ENCODE measurements around the gene ZDHHC17.

ZDHHC17 gene

GRCh38 chr12:76866151-76866567, 102.2 kb downstream of the ZDHHC17 start:
- H4K91ac ChIP-seq (ENCODE audit: low read depth, low read length) = no peak overlapping the region
- no peak overlapping the region for H3K4me2 ChIP-seq (ENCODE audit: low read length)
- DNase-seq = peak in 1 of 2 donors; percentile 20
- H3K79me2 ChIP-seq (ENCODE audit: control insufficient read depth, insufficient read depth, low read length, poor library complexity) = no peaks in the 10 kb centered on the region
- H3K14ac ChIP-seq (ENCODE audit: low read length) = no peak overlapping the region
- no peak overlapping the region for H3K27ac ChIP-seq (ENCODE audit: low read depth, low read length)
- no peak overlapping the region for H4K8ac ChIP-seq (ENCODE audit: low read depth, low read length)
- H3K79me1 ChIP-seq (ENCODE audit: low read length) = no peaks in the 10 kb centered on the region
- peaks cover 0 to 5% of the 10 kb centered on the region in 2 experiments for H3K4me1 ChIP-seq (ENCODE audit: control insufficient read depth in 1 of 2, insufficient read depth in 2 of 2, low read length in 2 of 2)
- 100% methylated on average over 1 of the region's 8 CpGs for WGBS (ENCODE audit: extremely low coverage, insufficient coverage, insufficient read length)
- no peak overlapping the region for H2BK5ac ChIP-seq (ENCODE audit: low read depth, low read length, poor library complexity)
- H2BK12ac ChIP-seq (ENCODE audit: low read length) = no peak overlapping the region
- H2AK5ac ChIP-seq (ENCODE audit: low read length) = no peak overlapping the region
- no peak overlapping the region for H2AFZ ChIP-seq (ENCODE audit: insufficient read depth, low read length, poor library complexity)
- H3K9ac ChIP-seq (ENCODE audit: low read length) = no peak overlapping the region
- H3K18ac ChIP-seq (ENCODE audit: low read length) = no peak overlapping the region
- H3K4ac ChIP-seq (ENCODE audit: low read depth, low read length) = no peak overlapping the region
- no peaks in the 10 kb centered on the region for H3K27me3 ChIP-seq (ENCODE audit: insufficient read depth, low read length)
- H3K9me3 ChIP-seq (ENCODE audit: insufficient read depth, low read depth, low read length) = no peaks in the 10 kb centered on the region
- peaks cover 0 to 3% of the 10 kb centered on the region in 2 experiments for H3K36me3 ChIP-seq (ENCODE audit: control insufficient read depth in 1 of 2, insufficient read depth in 2 of 2, low read length in 2 of 2)
- H3K23ac ChIP-seq (ENCODE audit: low read length) = no peak overlapping the region
- H3K4me3 ChIP-seq (ENCODE audit: low read depth, low read length) = no peak overlapping the region
- no peak overlapping the region for H4K12ac ChIP-seq (ENCODE audit: low read depth, low read length)
- H2BK120ac ChIP-seq (ENCODE audit: insufficient read depth, low read length, poor library complexity) = no peak overlapping the region

GRCh38 chr12:76866726-76867125, 102.8 kb downstream of the ZDHHC17 start:
- H3K27me3 ChIP-seq (ENCODE audit: insufficient read depth, low read length) = no peaks in the 10 kb centered on the region
- H3K4me2 ChIP-seq (ENCODE audit: low read length) = no peak overlapping the region
- no CpG with 5 or more reads among the region's 8 CpGs for WGBS (ENCODE audit: extremely low coverage, insufficient coverage, insufficient read length)
- peaks cover 0 to 5% of the 10 kb centered on the region in 2 experiments for H3K4me1 ChIP-seq (ENCODE audit: control insufficient read depth in 1 of 2, insufficient read depth in 2 of 2, low read length in 2 of 2)
- H2BK5ac ChIP-seq (ENCODE audit: low read depth, low read length, poor library complexity) = no peak overlapping the region
- peaks cover 0 to 3% of the 10 kb centered on the region in 2 experiments for H3K36me3 ChIP-seq (ENCODE audit: control insufficient read depth in 1 of 2, insufficient read depth in 2 of 2, low read length in 2 of 2)
- H3K23ac ChIP-seq (ENCODE audit: low read length) = no peak overlapping the region
- no peak overlapping the region for H2AK5ac ChIP-seq (ENCODE audit: low read length)
- no peak overlapping the region for H3K9ac ChIP-seq (ENCODE audit: low read length)
- no peak overlapping the region for H3K27ac ChIP-seq (ENCODE audit: low read depth, low read length)
- H3K79me1 ChIP-seq (ENCODE audit: low read length) = no peaks in the 10 kb centered on the region
- no peak overlapping the region for H4K91ac ChIP-seq (ENCODE audit: low read depth, low read length)
- H3K14ac ChIP-seq (ENCODE audit: low read length) = no peak overlapping the region
- H3K9me3 ChIP-seq (ENCODE audit: insufficient read depth, low read depth, low read length) = no peaks in the 10 kb centered on the region
- H3K79me2 ChIP-seq (ENCODE audit: control insufficient read depth, insufficient read depth, low read length, poor library complexity) = no peaks in the 10 kb centered on the region
- H4K8ac ChIP-seq (ENCODE audit: low read depth, low read length) = no peak overlapping the region
- no peak overlapping the region for H2AFZ ChIP-seq (ENCODE audit: insufficient read depth, low read length, poor library complexity)
- no peak overlapping the region for H3K4ac ChIP-seq (ENCODE audit: low read depth, low read length)
- H4K12ac ChIP-seq (ENCODE audit: low read depth, low read length) = no peak overlapping the region
- H3K4me3 ChIP-seq (ENCODE audit: low read depth, low read length) = no peak overlapping the region
- no peak overlapping the region for H2BK12ac ChIP-seq (ENCODE audit: low read length)
- H3K18ac ChIP-seq (ENCODE audit: low read length) = no peak overlapping the region
- H2BK120ac ChIP-seq (ENCODE audit: insufficient read depth, low read length, poor library complexity) = no peak overlapping the region
- DNase-seq = no peak

- no peaks in the 10 kb centered on the region for H3K36me3 ChIP-seq (ENCODE audit: control insufficient read depth in 1 of 2, insufficient read depth in 2 of 2, low read length in 2 of 2)
- no peak overlapping the region for H2AFZ ChIP-seq (ENCODE audit: insufficient read depth, low read length, poor library complexity)
- no peak overlapping the region for H4K91ac ChIP-seq (ENCODE audit: low read depth, low read length)
- no peaks in the 10 kb centered on the region for H3K27me3 ChIP-seq (ENCODE audit: insufficient read depth, low read length)
- no peak overlapping the region for H3K18ac ChIP-seq (ENCODE audit: low read length)
- no peak overlapping the region for H4K8ac ChIP-seq (ENCODE audit: low read depth, low read length)
- H3K27ac ChIP-seq (ENCODE audit: low read depth, low read length) = no peak overlapping the region
- no peaks in the 10 kb centered on the region for H3K79me1 ChIP-seq (ENCODE audit: low read length)
- H3K4me3 ChIP-seq (ENCODE audit: low read depth, low read length) = no peak overlapping the region
- H3K23ac ChIP-seq (ENCODE audit: low read length) = no peak overlapping the region
- no peak overlapping the region for H3K14ac ChIP-seq (ENCODE audit: low read length)
- no peak overlapping the region for H4K12ac ChIP-seq (ENCODE audit: low read depth, low read length)
- H3K79me2 ChIP-seq (ENCODE audit: control insufficient read depth, insufficient read depth, low read length, poor library complexity) = no peaks in the 10 kb centered on the region
- no peaks in the 10 kb centered on the region for H3K4me1 ChIP-seq (ENCODE audit: control insufficient read depth in 1 of 2, insufficient read depth in 2 of 2, low read length in 2 of 2)
- no peaks in the 10 kb centered on the region for H3K9me3 ChIP-seq (ENCODE audit: insufficient read depth, low read depth, low read length)
- DNase-seq = no peak
- no peak overlapping the region for H2BK5ac ChIP-seq (ENCODE audit: low read depth, low read length, poor library complexity)
- no peak overlapping the region for H3K4me2 ChIP-seq (ENCODE audit: low read length)
- no peak overlapping the region for H2BK120ac ChIP-seq (ENCODE audit: insufficient read depth, low read length, poor library complexity)
- no peak overlapping the region for H3K4ac ChIP-seq (ENCODE audit: low read depth, low read length)
- H2AK5ac ChIP-seq (ENCODE audit: low read length) = no peak overlapping the region
- no peak overlapping the region for H2BK12ac ChIP-seq (ENCODE audit: low read length)
- H3K9ac ChIP-seq (ENCODE audit: low read length) = no peak overlapping the region
- no CpG with 5 or more reads among the region's 2 CpGs for WGBS (ENCODE audit: extremely low coverage, insufficient coverage, insufficient read length)
Measured at GRCh38 chr12:76871082-76871481, 107.2 kb downstream of the ZDHHC17 start.

GRCh38 chr12:76871742-76872141, 107.8 kb downstream of the ZDHHC17 start:
- Histone ChIP-seq H3K9me3 (ENCODE audit: insufficient read depth, low read depth, low read length) (no peaks in the 10 kb centered on the region), H3K4me2 (ENCODE audit: low read length) (no peak overlapping the region), H3K9ac (ENCODE audit: low read length) (no peak overlapping the region), H2BK120ac (ENCODE audit: insufficient read depth, low read length, poor library complexity) (no peak overlapping the region), H3K79me1 (ENCODE audit: low read length) (no peaks in the 10 kb centered on the region), H2AK5ac (ENCODE audit: low read length) (no peak overlapping the region), H3K23ac (ENCODE audit: low read length) (no peak overlapping the region), H4K12ac (ENCODE audit: low read depth, low read length) (no peak overlapping the region), H3K27ac (ENCODE audit: low read depth, low read length) (no peak overlapping the region), H3K4me3 (ENCODE audit: low read depth, low read length) (no peak overlapping the region), H2BK5ac (ENCODE audit: low read depth, low read length, poor library complexity) (no peak overlapping the region), H3K79me2 (ENCODE audit: control insufficient read depth, insufficient read depth, low read length, poor library complexity) (no peaks in the 10 kb centered on the region), H2AFZ (ENCODE audit: insufficient read depth, low read length, poor library complexity) (no peak overlapping the region), H2BK12ac (ENCODE audit: low read length) (no peak overlapping the region), H3K36me3 (ENCODE audit: control insufficient read depth in 1 of 2, insufficient read depth in 2 of 2, low read length in 2 of 2) (no peaks in the 10 kb centered on the region), H3K4ac (ENCODE audit: low read depth, low read length) (no peak overlapping the region), H3K27me3 (ENCODE audit: insufficient read depth, low read length) (no peaks in the 10 kb centered on the region), H4K8ac (ENCODE audit: low read depth, low read length) (no peak overlapping the region), H3K14ac (ENCODE audit: low read length) (no peak overlapping the region), H3K4me1 (ENCODE audit: control insufficient read depth in 1 of 2, insufficient read depth in 2 of 2, low read length in 2 of 2) (no peaks in the 10 kb centered on the region), H4K91ac (ENCODE audit: low read depth, low read length) (no peak overlapping the region), H3K18ac (ENCODE audit: low read length) (no peak overlapping the region)
- no CpG with 5 or more reads among the region's 3 CpGs for whole genome bisulfite sequencing (ENCODE audit: extremely low coverage, insufficient coverage, insufficient read length)
- no peak for DNase-seq

Data from trophoblast cell (in vitro differentiated cells and primary cell).